Tibial nerve (tissue), 4 donors: Measurements from ENCODE around the gene PARM1.

ENCODE experiments used
- CTCF ChIP-seq, 5 experiments: fragments of 200-600 bp in 3 of 5; fragments of 450-650 bp in 2 of 5; sonication (generic) in 3 of 5; IDR thresholded peaks; one replicate each; pipeline ENCODE4 v1.5.1; 2016 to 2019; ENCODE audit warnings: antibody characterized with exemption in 5 of 5, mild to moderate bottlenecking in 3 of 5, moderate library complexity in 2 of 5
- EP300 ChIP-seq, 2 donors: sonication (generic); formaldehyde crosslinking; IDR thresholded peaks; one replicate each; pipeline ENCODE4 v1.6.1; 2017; ENCODE audit warnings: antibody characterized with exemption in 2 of 2, mild to moderate bottlenecking in 1 of 2
- POLR2A ChIP-seq, 2 donors: fragments of 450-650 bp; IDR thresholded peaks; one replicate each; pipeline ENCODE4 v1.6.1; 2017; ENCODE audit warnings: antibody characterized with exemption in 2 of 2, mild to moderate bottlenecking in 2 of 2, moderate library complexity in 2 of 2

DNA sequence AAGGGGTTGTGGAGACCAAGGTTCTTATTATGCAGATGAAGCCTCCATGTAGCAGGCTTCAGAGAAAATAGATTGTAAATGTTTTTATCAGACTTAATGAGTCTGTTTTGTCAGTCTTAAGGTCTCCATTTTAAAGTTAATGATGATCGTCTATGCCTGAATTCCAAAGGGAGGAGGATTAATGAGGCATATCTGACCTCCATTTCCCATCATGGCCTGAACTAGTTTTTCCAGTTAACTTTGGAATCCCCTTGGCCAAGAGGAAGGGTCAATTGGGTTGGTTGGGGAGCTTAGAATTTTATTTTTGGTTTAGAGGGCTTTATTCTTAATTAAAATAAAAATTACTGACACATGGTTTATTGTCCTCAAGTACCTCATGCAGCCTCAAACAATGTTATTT is 6.9 kb upstream of the PARM1 start:
- TF ChIP-seq CTCF (IDR thresholded peaks at IDR 0.05) (no peak), POLR2A (IDR thresholded peaks at IDR 0.05) (no peak), EP300 (IDR thresholded peaks at IDR 0.05) (no peak)
